K562 (cell line): ENCODE measurements around the gene EXOC3L1. TPM values are rescaled to one million over a fixed set of nuclear protein-coding genes. Genes with fewer than 3 reads are reported as not detected.

Experiments
- GTF2F1 ChIP-seq: IDR thresholded peaks from 2 replicates; pipeline ENCODE4 v1.6.1; 2011; ENCODE audit warnings: low read depth, low read length, improper control_type of control experiment
- KLF16 ChIP-seq: IDR thresholded peaks from 2 replicates; pipeline ENCODE4 v1.6.1; 2016; ENCODE audit warnings: antibody characterized with exemption
- POLR2B ChIP-seq: fragments of 450-650 bp; IDR thresholded peaks from 2 replicates; pipeline ENCODE4 v1.6.1; 2018; ENCODE audit warnings: low read depth; ENCODE audit not compliant: partially characterized antibody
- RNF219 ChIP-seq: fragments of 250-450 bp; sonication (Bioruptor Pico); IDR thresholded peaks from 2 replicates; pipeline ENCODE4 v1.5.0; 2022; ENCODE audit warnings: mild to moderate bottlenecking
- SOX6 ChIP-seq: fragments of 450-650 bp; IDR thresholded peaks from 2 replicates; pipeline ENCODE4 v1.6.1; 2014; ENCODE audit warnings: mild to moderate bottlenecking
- SREBF1 ChIP-seq: fragments of 150-350 bp; IDR thresholded peaks from 2 replicates; pipeline ENCODE4 v1.6.1; 2014; ENCODE audit warnings: antibody characterized with exemption, low read depth, low read length, borderline replicate concordance
- XRCC4 ChIP-seq: IDR thresholded peaks from one replicate; pipeline ENCODE4 v1.6.1; 2011; ENCODE audit not compliant: insufficient read depth, insufficient read length; ENCODE audit errors: extremely low read depth
- ZBTB2 ChIP-seq: fragments of 450-650 bp; IDR thresholded peaks from 2 replicates; pipeline ENCODE4 v1.6.1; 2016; ENCODE audit warnings: antibody characterized with exemption
- ZNF445 ChIP-seq: fragments of 250-450 bp; sonication (Bioruptor Pico); IDR thresholded peaks from 2 replicates; pipeline ENCODE4 v1.4.0; 2020; ENCODE audit warnings: low read depth, mild to moderate bottlenecking, moderate library complexity
- ZNF449 ChIP-seq: fragments of 250-450 bp; sonication (Bioruptor Pico); IDR thresholded peaks from 2 replicates; pipeline ENCODE4 v1.8.0; 2022; ENCODE audit warnings: moderate library complexity, mild to moderate bottlenecking, inconsistent platforms
- ZNF589 ChIP-seq: fragments of 200-800 bp; sonication (Bioruptor generic); IDR thresholded peaks from 2 replicates; pipeline ENCODE4 v1.6.1; 2016; ENCODE audit warnings: low read depth, missing genetic modification characterization, missing compliant biosample characterization
- ZNF609 ChIP-seq: sonication (generic); formaldehyde crosslinking; IDR thresholded peaks from 2 replicates; pipeline ENCODE4 v1.8.1; 2023; ENCODE audit warnings: missing genetic modification reagents, mild to moderate bottlenecking, borderline replicate concordance
- polyA plus RNA-seq, 8 experiments: library from polyadenylated mRNA; depleted of rRNA in 4 of 8; stranded (reverse) in 5 of 8; unstranded in 3 of 8; fragments of >200 nt; fragmentation: Nextera tagmentation in 2 of 8; fragmentation: Illumina TruSeq in 1 of 8; extraction: Ambion mirVana in 2 of 8; extraction: Trizol in 1 of 8; gene quantifications; 2 replicates each; pipeline versions ENCODE4 v1.2.1 to v1.2.3, GENCODE V29; 2011 to 2014; ENCODE audit warnings: inconsistent platforms in 1 of 8, missing spikeins in 1 of 8
- total RNA-seq, 7 experiments: library from RNA; depleted of rRNA in 6 of 7; stranded (reverse); fragments of >200 nt in 6 of 7; fragmentation: Illumina TruSeq in 2 of 7; extraction: Trizol in 2 of 7; gene quantifications; 2 replicates each; pipeline versions ENCODE4 v1.2.1 to v1.2.3, GENCODE V29; 2011 to 2021; ENCODE audit warnings: low replicate concordance in 1 of 7
- TF ChIP-seq, protein P1 (sequence below): IDR thresholded peaks from 3 replicates; pipeline ENCODE4 v1.6.1; 2011; ENCODE audit warnings: borderline replicate concordance, mild to moderate bottlenecking, moderate library complexity; ENCODE audit not compliant: insufficient read length; ENCODE audit errors: extremely low read depth

Gene EXOC3L1
- total and polyA plus RNA-seq, 9 of the 15 experiments (the other 6 are each of a cell fraction or from before 2014, with no cell fraction given), result 0.08 TPM; not detected in 8

GRCh38 chr16:67183627-67184452 is 6.1 kb downstream of the EXOC3L1 start, which contains the start of gene MATCAP1 (continued):
- TF ChIP-seq ZNF449 (no peak), ZNF445 (CRISPR knock-in tag) (no peak), ZNF609 (CRISPR knock-in tag) (no peak), XRCC4 (no peak), SREBF1 (no peak), RNF219 (no peak), ZBTB2 (no peak), KLF16 (no peak), ZNF589 (CRISPR knock-in tag) (no peak), GTF2F1 (no peak), SOX6 (peak; percentile 75; the same call in 1 of the 2 replicates), POLR2B (peak; percentile 74)
- TF ChIP-seq, protein P1, sequence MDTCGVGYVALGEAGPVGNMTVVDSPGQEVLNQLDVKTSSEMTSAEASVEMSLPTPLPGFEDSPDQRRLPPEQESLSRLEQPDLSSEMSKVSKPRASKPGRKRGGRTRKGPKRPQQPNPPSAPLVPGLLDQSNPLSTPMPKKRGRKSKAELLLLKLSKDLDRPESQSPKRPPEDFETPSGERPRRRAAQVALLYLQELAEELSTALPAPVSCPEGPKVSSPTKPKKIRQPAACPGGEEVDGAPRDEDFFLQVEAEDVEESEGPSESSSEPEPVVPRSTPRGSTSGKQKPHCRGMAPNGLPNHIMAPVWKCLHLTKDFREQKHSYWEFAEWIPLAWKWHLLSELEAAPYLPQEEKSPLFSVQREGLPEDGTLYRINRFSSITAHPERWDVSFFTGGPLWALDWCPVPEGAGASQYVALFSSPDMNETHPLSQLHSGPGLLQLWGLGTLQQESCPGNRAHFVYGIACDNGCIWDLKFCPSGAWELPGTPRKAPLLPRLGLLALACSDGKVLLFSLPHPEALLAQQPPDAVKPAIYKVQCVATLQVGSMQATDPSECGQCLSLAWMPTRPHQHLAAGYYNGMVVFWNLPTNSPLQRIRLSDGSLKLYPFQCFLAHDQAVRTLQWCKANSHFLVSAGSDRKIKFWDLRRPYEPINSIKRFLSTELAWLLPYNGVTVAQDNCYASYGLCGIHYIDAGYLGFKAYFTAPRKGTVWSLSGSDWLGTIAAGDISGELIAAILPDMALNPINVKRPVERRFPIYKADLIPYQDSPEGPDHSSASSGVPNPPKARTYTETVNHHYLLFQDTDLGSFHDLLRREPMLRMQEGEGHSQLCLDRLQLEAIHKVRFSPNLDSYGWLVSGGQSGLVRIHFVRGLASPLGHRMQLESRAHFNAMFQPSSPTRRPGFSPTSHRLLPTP, result no peak
